Measurements from ENCODE around the gene GRM7. TPM values are rescaled to one million over a fixed set of nuclear protein-coding genes. Genes with fewer than 3 reads are reported as not detected.

The GRM7 gene
- total RNA-seq, 4 donors from 2014 or later: 0.39 TPM; not detected in 3

DNA sequence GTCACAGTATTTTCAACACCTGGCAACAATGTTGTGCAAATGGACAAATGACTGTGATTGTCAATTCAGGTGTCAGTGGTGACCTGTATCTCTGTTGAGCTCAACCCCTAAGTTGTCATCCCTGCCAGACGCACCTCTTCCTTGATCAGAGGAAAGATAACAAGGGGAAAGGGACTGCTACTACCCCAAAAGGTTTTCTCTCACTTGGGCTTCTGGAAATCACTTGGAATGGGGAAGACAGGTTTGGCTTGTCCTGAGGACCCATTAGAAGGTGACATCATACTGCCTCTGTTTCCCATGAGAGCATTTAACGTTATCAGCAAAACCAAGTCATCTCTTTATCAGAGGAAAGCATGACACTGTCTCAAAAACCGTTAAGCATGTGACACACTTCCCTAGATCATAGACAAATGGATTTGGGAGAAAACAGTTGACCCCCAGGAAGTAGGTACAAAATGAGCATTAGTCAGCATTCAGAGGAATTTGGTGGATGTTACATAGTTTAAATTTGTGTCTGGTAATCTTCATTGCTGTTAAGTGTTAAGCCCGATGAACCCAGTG lies 769.5 kb downstream of the GRM7 start:
- intact Hi-C loops (cut with DNase I): no loop called here
- 25% methylated on average over 4 of the region's 4 CpGs for WGBS
- H3K9me3 ChIP-seq: no peaks in the 10 kb centered on the region
- H3K27me3 ChIP-seq: no peaks in the 10 kb centered on the region
- peaks cover 0 to 23% (median 18%) of the 10 kb centered on the region in 4 donors for H3K4me1 ChIP-seq
- no peak for DNase-seq (ENCODE audit: extremely low spot score)
- peak overlapping the region in 1 of 4 donors; percentile 30 for H3K4me3 ChIP-seq
- no peak for TF ChIP-seq POLR2A (IDR thresholded peaks at IDR 0.05; ENCODE audit: low read depth)
- no peak for TF ChIP-seq EP300 (IDR thresholded peaks at IDR 0.05)
- TF ChIP-seq POLR2AphosphoS5 (IDR thresholded peaks at IDR 0.05): no peak
- TF ChIP-seq, protein P1, sequence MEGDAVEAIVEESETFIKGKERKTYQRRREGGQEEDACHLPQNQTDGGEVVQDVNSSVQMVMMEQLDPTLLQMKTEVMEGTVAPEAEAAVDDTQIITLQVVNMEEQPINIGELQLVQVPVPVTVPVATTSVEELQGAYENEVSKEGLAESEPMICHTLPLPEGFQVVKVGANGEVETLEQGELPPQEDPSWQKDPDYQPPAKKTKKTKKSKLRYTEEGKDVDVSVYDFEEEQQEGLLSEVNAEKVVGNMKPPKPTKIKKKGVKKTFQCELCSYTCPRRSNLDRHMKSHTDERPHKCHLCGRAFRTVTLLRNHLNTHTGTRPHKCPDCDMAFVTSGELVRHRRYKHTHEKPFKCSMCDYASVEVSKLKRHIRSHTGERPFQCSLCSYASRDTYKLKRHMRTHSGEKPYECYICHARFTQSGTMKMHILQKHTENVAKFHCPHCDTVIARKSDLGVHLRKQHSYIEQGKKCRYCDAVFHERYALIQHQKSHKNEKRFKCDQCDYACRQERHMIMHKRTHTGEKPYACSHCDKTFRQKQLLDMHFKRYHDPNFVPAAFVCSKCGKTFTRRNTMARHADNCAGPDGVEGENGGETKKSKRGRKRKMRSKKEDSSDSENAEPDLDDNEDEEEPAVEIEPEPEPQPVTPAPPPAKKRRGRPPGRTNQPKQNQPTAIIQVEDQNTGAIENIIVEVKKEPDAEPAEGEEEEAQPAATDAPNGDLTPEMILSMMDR (IDR thresholded peaks at IDR 0.05): no peak
- no peaks in the 10 kb centered on the region for H3K36me3 ChIP-seq
- no peak overlapping the region for H3K27ac ChIP-seq (replicated peaks in 1 of 4)

DNA sequence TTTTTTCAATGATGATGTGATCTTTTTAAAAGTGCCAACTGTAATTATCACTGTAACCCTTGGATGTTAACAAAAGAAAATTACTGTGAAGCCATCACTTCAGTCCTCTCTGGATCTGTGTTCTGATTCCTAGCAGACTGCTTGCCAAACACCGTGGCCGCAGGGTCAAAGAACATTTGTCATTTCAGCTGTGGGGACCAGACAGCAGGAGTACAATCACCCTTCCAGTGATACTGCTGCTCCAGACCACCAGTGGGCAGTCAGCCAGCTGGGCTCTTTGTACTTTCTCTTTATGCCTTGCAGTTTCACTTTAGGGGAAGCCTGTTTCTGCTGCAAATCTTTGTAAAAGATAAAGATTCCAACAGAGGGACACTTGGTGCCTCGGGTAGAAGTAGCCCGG lies 770.0 kb downstream of the GRM7 start:
- Histone ChIP-seq H3K27ac (replicated peaks in 1 of 4) (no peak overlapping the region), H3K36me3 (no peaks in the 10 kb centered on the region), H3K27me3 (no peaks in the 10 kb centered on the region), H3K4me1 (peaks cover 0 to 23% (median 18%) of the 10 kb centered on the region in 4 donors), H3K9me3 (no peaks in the 10 kb centered on the region), H3K4me3 (peak overlapping the region in 2 of 4 donors; percentile 30)
- TF ChIP-seq POLR2A (IDR thresholded peaks at IDR 0.05; ENCODE audit: low read depth): no peak
- TF ChIP-seq, protein P1 (IDR thresholded peaks at IDR 0.05): no peak
- TF ChIP-seq EP300 (IDR thresholded peaks at IDR 0.05): no peak
- TF ChIP-seq POLR2AphosphoS5 (IDR thresholded peaks at IDR 0.05): no peak
- 10% methylated on average over 4 of the region's 4 CpGs for WGBS
- intact Hi-C loops (cut with DNase I): no loop called here
- no peak for DNase-seq (ENCODE audit: extremely low spot score)

DNA sequence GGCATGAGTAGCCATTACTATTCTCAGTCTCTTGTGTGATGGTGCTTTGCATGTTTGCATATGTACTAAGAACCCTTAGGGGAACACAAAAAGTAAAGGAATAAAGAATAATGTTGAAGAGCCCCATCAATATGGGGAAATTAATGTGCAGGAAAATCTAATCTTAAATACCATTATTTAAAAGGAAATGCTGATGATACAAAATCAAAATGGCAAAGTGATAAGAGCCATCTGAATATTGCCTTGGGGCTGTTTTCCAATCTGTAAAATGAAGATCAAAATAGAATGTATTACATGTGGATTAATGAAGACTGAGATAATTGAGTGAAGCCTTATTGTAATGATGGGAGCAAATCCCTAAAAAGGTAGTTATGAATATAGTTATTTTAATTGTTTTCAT lies 771.4 kb downstream of the GRM7 start:
- Histone ChIP-seq H3K9me3 (no peaks in the 10 kb centered on the region), H3K27me3 (no peaks in the 10 kb centered on the region), H3K4me1 (peaks cover 0 to 23% (median 18%) of the 10 kb centered on the region in 4 donors), H3K4me3 (no peak overlapping the region), H3K36me3 (no peaks in the 10 kb centered on the region), H3K27ac (replicated peaks in 1 of 4) (no peak overlapping the region)
- intact Hi-C loops (cut with DNase I): no loop called here
- no peak for DNase-seq (ENCODE audit: extremely low spot score)
- no peak for TF ChIP-seq POLR2A (IDR thresholded peaks at IDR 0.05; ENCODE audit: low read depth)

DNA sequence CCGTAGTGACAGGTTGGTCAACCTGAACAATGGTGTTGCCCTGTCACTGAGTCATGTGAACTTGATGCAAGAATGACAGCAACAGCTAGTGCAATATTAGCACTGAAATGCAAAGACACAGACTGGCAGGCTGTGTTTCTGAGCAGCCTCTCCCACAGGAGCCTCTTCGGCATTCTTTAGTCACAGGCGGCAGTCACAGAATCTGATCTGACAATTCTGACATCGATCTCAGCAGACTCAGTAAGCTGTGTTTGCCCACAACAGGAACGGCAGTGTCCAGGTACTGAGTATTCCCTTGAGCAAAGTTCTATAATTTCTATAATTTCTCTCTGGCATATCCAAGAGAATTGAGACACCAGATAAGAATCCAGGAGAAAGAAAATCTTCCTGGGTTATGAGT lies 776.8 kb downstream of the GRM7 start:
- H3K36me3 ChIP-seq: no peaks in the 10 kb centered on the region
- no peaks in the 10 kb centered on the region for H3K9me3 ChIP-seq
- H3K27me3 ChIP-seq: no peaks in the 10 kb centered on the region
- peaks cover 0 to 16% (median 13%) of the 10 kb centered on the region in 4 donors for H3K4me1 ChIP-seq
- whole genome bisulfite sequencing: 59% methylated on average over 5 of the region's 5 CpGs
- intact Hi-C loops (cut with DNase I): no loop called here
- no peak overlapping the region for H3K4me3 ChIP-seq
- no peak for TF ChIP-seq POLR2AphosphoS5 (IDR thresholded peaks at IDR 0.05)
- TF ChIP-seq EP300 (IDR thresholded peaks at IDR 0.05): no peak
- TF ChIP-seq, protein P1 (IDR thresholded peaks at IDR 0.05): no peak
- no peak for TF ChIP-seq POLR2A (IDR thresholded peaks at IDR 0.05; ENCODE audit: low read depth)
- H3K27ac ChIP-seq (replicated peaks in 1 of 4): no peak overlapping the region
- DNase-seq (ENCODE audit: extremely low spot score): no peak

DNA sequence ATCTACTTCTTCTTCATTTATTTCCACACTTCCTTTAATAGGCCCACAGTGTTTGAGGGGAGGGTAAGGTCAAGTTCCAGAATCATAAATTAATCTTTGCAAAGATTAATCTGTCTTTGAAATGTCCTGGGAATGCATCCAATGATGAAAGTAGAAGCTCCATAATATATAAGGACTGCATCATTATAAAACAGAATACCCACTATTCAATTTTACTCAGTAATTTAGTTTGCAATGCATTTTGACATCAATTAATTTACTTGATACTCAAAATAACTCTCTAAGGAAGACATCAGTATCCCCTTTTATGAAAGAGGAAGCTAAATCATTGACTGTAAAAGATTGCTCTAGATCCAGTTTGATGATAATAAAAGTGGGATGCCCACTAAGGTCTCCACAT lies 777.2 kb downstream of the GRM7 start:
- Histone ChIP-seq H3K36me3 (no peaks in the 10 kb centered on the region), H3K4me3 (no peak overlapping the region), H3K9me3 (no peaks in the 10 kb centered on the region), H3K27ac (replicated peaks in 1 of 4) (no peak overlapping the region), H3K4me1 (peaks cover 0 to 16% (median 13%) of the 10 kb centered on the region in 4 donors), H3K27me3 (no peaks in the 10 kb centered on the region)
- intact Hi-C loops (cut with DNase I): no loop called here
- DNase-seq (ENCODE audit: extremely low spot score): no peak
- TF ChIP-seq, protein P1 (IDR thresholded peaks at IDR 0.05): no peak
- TF ChIP-seq EP300 (IDR thresholded peaks at IDR 0.05): no peak
- TF ChIP-seq POLR2A (IDR thresholded peaks at IDR 0.05; ENCODE audit: low read depth): no peak
- no peak for TF ChIP-seq POLR2AphosphoS5 (IDR thresholded peaks at IDR 0.05)

Data from esophagus muscularis mucosa (tissue), 4 donors.